Stimulated activated CD8-positive, alpha-beta memory T cell treated with anti-CD3 and anti-CD28 coated beads, Interleukin-12 subunit alpha, Interleukin-12 subunit beta, amount 100 ng/mL, for 4 hours (primary cell): Measurements from ENCODE around the gene SCN9A.
"Not testable (repeated sequence)": the region's sequence is repeated elsewhere in the genome, so short reads cannot be mapped to it uniquely, and the experiment has no call there.

Source experiments
- DNase-seq: peaks from one replicate; pipeline ENCODE4 v3.0.0-alpha.2; 2020; ENCODE audit warnings: low read depth

The SCN9A gene

DNA sequence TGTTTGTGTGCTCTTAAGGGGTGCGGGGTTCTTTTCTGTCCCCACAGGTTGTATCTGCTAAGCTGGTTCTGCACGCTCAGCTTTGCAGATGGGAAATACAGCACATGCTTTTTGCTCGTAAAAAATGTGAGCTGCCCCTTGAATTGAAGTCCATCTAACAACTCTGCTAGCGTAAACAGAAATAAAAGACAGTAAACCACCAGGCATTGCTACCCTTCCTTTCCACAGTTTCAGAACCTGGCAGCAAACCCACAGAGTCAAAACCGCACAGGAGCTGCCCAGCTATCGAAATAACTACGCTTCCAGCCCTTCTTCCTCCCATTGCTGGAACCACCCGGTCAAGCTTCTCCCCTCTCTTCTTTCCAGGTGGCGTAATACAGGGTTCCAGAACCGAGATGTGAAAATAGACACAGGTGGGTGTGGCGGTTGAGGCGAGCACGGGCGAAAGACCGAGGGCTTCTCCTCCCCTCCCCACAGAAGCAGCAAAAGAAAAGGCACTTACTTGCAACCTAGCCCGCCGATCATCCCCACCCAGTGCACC lies 479 bp downstream of the SCN9A start:
- DNase-seq: no peak

DNA sequence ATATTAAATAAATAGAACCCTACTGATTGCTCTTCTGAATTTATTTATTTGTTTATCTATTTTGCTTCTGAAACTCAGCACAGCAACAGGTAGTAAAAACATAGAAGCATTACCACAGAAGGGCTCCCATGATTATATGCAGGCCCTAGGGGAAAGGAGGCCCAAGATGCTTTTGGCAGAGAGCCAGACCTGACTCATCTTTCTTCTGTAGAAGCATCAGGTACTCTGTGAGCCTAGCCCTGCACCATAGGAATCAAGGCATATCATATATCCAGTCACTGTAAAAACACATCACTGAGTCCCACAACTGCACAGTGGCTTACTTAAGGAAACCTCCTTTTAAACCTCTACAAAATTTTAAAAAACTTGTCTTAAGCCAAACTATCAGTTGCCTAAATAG lies 1.8 kb downstream of the SCN9A start:
- DNase-seq: no peak

- no peak for DNase-seq
Observed at GRCh38 chr2:166373539-166373938, 2.2 kb downstream of the SCN9A start.

GRCh38 chr2:166373105-166373504 lies 2.6 kb downstream of the SCN9A start:
- no peak for DNase-seq

- no peak for DNase-seq
Observed at GRCh38 chr2:166372046-166372445, 3.7 kb downstream of the SCN9A start.

GRCh38 chr2:166365803-166366420 lies 9.8 kb downstream of the SCN9A start:
- no peak for DNase-seq

- no peak for DNase-seq
Observed at GRCh38 chr2:166365239-166365638, 10.5 kb downstream of the SCN9A start.

GRCh38 chr2:166364476-166365161 lies 11.1 kb downstream of the SCN9A start:
- no peak for DNase-seq

DNA sequence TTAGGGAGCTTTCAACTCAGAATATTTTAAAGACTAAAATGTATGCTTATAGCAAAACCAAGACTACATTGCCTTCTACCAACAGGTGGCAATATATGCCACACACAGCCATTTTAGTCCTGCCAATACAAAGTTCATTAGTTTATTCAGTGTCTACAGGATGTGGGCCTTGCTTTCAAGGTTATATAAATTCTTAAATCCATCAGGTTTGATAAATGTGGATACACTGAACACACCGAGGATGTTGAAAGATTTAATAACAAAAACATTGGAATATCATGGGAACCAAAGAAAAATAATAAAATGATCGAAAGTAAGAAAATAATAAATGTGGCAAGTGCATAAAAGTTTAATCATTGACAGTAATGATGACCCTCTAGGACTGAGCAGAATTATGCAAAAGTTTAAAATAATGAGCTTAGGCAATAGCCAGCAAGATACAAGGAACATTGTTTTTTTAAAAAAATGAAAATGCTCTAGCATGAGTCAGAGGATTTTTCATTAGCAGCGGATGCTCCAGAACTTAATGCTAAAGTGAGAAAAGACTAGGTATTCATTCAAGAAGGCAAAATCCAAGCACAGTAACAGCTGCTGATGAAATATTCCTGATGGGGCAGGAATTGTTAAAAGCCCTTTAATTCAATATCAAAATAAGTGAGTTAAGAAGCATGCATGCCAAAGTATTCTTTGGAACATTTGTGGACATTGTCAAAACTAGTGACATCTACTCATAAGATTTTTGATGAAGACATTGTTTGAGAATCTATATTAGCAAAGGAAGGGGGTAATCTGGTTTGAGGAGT lies 14.2 kb downstream of the SCN9A start:
- no peak for DNase-seq

GRCh38 chr2:166360906-166361305 lies 14.8 kb downstream of the SCN9A start:
- DNase-seq: no peak

DNA sequence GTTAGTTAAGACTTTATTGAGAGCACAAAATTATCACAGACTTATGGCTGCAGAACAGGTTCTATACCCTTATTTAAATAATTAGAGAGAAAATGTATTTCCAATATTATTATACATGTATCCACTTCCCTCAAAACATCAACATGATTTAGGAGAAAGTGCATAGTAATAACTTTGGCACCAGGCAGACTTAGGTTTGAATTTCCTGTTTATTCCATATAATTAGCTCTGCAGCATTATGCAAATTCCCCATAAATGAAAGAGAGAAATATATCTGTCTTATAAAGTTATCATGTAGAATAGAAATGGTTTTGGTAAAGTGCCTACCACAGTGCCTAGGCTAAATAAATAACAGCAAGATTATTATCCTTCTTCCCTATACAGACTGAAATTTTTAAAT lies 15.3 kb downstream of the SCN9A start:
- DNase-seq: no peak

DNA sequence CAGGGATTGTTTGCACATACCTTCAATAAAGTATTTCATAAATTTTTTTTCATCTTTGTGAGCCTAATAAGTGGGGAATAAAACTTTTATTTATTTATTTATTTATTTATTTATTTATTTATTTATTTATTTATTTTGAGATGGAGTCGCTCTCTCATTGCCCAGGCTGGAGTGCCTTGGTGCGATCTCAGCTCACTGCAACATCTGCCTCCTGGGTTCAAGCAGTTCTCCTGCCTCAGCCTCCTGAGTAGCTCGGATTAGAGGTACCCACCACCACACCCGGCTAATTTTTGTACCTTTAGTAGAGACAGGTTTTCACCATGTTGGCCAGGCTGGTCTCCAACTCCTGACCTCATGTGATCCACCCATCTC lies 17.8 kb downstream of the SCN9A start:
- DNase-seq: not testable (repeated sequence)

DNA sequence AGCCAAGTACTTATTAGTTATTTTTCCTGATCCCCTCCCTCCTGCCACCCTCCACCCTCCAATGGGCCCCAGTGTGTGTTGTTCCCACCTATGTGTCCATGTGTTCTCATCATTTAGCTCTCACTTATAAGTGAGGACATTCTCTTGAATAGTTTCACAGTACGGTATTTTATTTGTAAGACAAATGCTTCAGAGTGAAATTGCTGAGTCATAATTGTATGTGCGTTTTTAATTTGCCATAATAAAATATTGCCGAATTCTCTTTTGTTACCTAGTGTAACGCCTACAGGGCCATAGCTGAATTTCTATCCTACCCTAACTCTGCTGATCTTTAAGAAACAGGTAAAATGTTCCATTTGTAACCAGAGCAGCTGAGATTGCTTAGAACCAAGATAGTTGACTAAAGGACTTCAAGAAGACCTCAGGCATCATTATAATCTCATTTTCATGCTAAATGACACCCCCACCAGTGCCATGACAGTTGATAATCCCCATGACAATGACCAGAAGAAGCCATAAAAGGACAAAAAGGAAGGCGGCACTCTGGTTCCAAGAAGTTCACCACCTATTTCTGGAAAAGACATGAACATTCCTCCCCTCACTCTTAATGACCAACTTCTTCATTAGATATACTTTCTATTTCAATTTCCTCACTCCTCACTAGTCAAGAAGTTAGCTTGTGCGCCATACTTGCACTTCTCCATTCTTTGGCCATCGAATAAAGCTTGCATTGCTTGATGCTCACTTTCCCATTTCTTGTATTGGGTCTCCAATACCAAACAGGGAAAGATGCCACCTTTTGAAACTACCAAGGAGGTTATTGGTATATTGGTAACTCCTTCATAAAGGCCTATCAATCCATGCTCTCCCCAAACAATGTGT lies 18.4 kb downstream of the SCN9A start:
- DNase-seq: no peak

GRCh38 chr2:166351319-166351718 lies 24.4 kb downstream of the SCN9A start:
- no peak for DNase-seq

DNA sequence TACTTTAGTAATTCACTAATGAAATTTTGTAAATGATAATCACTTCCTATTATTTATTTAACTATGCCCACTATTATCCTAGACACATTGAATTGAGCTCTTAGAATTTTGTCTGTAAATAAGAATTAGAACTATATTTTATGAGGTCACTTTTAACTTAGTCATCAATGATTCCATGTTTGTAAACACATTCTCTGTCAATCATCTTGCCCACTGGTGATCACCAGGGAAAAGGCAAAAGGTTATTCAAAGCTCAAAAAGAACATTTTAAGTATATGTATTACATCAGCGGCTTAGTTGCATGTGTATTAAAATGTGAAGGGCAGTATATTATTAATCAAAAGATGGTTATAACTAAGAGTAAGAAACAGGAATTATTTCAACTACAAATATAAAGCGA lies 25.2 kb downstream of the SCN9A start:
- no peak for DNase-seq

- DNase-seq: no peak
Observed at GRCh38 chr2:166344286-166345113, 31.2 kb downstream of the SCN9A start.

DNA sequence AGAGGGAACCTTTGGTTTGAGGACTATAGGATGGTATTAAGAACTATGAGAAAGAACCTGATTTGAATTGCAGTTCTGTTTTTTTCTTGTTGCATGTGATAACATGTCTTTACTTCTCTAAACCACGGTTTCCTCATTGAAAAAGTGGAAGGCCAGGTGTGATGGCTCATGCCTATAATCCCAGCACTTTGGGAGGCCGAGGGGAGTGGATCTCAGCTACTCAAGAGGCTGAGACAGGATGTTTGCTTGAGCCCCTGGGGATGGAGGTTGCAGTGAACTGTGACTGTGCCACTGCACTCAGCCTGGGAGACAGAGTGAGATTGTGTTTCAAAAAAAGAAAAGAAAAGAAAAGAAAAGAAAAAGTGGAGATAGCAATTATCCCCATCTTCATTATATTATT lies 32.3 kb downstream of the SCN9A start:
- DNase-seq: no peak

- no peak for DNase-seq
Observed at GRCh38 chr2:166341426-166341825, 34.3 kb downstream of the SCN9A start.

DNA sequence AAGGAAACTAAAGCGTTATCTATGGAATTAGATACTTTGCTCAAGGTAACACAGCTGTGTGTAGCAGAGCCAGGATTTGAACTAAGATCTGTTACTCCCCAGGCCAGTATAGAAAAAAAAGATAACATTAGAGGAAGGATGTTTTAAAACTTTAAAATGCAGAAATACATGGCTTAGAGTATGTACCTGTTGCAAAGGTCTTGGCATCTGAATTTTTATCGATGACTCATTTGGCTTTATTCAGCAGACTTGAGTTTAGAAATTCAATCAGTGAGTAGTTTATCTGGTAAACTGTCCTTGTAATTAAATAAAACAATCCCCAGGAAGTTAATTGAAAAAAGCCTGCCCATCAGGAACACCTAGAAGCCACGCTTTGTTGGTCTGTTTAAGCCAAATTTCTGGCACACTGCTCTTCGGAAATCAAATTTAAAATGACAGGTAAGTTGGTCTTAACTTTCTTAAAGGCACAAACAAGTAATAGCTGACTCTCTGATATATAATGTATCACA lies 36.9 kb downstream of the SCN9A start:
- DNase-seq: no peak

GRCh38 chr2:166337932-166338331 lies 37.8 kb downstream of the SCN9A start:
- DNase-seq: no peak

DNA sequence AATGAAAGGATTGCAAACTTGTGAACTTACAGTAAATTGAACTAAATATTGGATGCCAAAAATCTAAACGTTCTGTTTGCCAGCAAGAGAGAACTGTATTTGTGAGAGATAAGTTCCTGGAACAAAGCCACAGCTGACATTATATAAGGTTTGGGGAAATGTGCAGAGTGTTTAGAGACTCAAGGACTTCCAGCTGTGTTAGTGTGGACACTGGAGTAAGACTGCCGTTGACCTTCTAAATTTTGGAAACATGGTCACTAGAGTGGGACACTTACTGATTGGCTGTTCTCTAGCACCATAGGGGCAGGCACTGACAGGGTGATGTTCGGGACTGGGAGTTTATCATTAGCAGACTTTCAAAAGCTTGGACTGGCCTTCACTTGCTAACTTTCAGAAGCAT lies 40.5 kb downstream of the SCN9A start:
- DNase-seq: no peak
